Breast epithelium (tissue), 4 donors: Measurements from ENCODE around the gene CYP2A7. TPM values are rescaled to one million over a fixed set of nuclear protein-coding genes. Genes with fewer than 3 reads are reported as not detected.
"Not testable (repeated sequence)": the region's sequence is repeated elsewhere in the genome, so short reads cannot be mapped to it uniquely, and the experiment has no call there.

ENCODE experiments used
- DNase-seq, 2 donors: peaks; one replicate each; pipeline ENCODE4 v3.0.0-alpha.2; 2019; ENCODE audit warnings: low spot score in 2 of 2
- H3K27ac ChIP-seq, 2 donors: fragments of 200-600 bp; sonication (generic) in 1 of 2; one replicate each; pipeline ENCODE4 v1.5.1; 2016 to 2019; ENCODE audit warnings: mild to moderate bottlenecking in 1 of 2
- H3K27me3 ChIP-seq, 2 donors: fragments of 200-600 bp; sonication (generic) in 1 of 2; one replicate each; pipeline versions ENCODE4 v1.5.1 to v1.6.0; 2017 to 2019; ENCODE audit warnings: control low read depth in 1 of 2, mild to moderate bottlenecking in 1 of 2
- H3K36me3 ChIP-seq: fragments of 200-600 bp; one replicate; pipeline ENCODE4 v1.5.1; 2019
- H3K4me1 ChIP-seq, 2 donors: fragments of 200-600 bp; sonication (generic); one replicate each; pipeline ENCODE4 v1.5.1; 2016 to 2019; ENCODE audit warnings: control low read depth in 1 of 2
- H3K4me3 ChIP-seq, 3 donors: fragments of 200-600 bp; sonication (generic); 1 replicate in 2 of 3; 2 replicates in 1 of 3; pipeline ENCODE4 v1.5.1; 2016 to 2019; ENCODE audit warnings: mild to moderate bottlenecking in 3 of 3, moderate library complexity in 2 of 3
- H3K9me3 ChIP-seq, 2 donors: fragments of 200-600 bp; sonication (generic) in 1 of 2; one replicate each; pipeline ENCODE4 v1.5.1; 2016 to 2019; ENCODE audit warnings: control low read depth in 1 of 2
- CTCF ChIP-seq, 3 donors: fragments of 450-650 bp; IDR thresholded peaks; one replicate each; pipeline ENCODE4 v1.5.1; 2016 to 2017; ENCODE audit warnings: antibody characterized with exemption in 3 of 3, mild to moderate bottlenecking in 3 of 3, moderate library complexity in 3 of 3
- POLR2A ChIP-seq: fragments of 450-650 bp; IDR thresholded peaks from one replicate; pipeline ENCODE4 v1.6.1; 2016; ENCODE audit warnings: antibody characterized with exemption, mild to moderate bottlenecking, moderate library complexity
- POLR2AphosphoS5 ChIP-seq, 3 donors: sonication (generic); formaldehyde crosslinking; IDR thresholded peaks; one replicate each; pipeline ENCODE4 v1.6.1; 2017; ENCODE audit warnings: antibody characterized with exemption in 3 of 3
- intact Hi-C: fragments of 100-400 bp; cut with DNase I; formaldehyde crosslinking; loops from one replicate; pipeline ENCODE4 v1.15.1; 2023; ENCODE audit warnings: low total_unique reads
- total RNA-seq, 3 donors: library from RNA; depleted of rRNA; stranded (reverse); fragments of >200 nt; gene quantifications; one replicate each; pipeline ENCODE4 v1.1.0, GENCODE V29; 2016

Gene CYP2A7
- total RNA-seq, 3 donors from 2014 or later = not detected

- H3K27ac ChIP-seq = peak overlapping the region; percentile 22 to 44
Measured at GRCh38 chr19:40921005-40921897, 39.2 kb upstream of the CYP2A7 start.

GRCh38 chr19:40920300-40921004, 38.4 kb upstream of the CYP2A7 start:
- intact Hi-C loops = no loop called here
- DNase-seq = no peak
- TF ChIP-seq POLR2A (no peak), POLR2AphosphoS5 (IDR thresholded peaks at IDR 0.05) (no peak), CTCF (IDR thresholded peaks at IDR 0.05) (no peak)
- Histone ChIP-seq H3K4me1 (no peaks in the 10 kb centered on the region), H3K36me3 (no peaks in the 10 kb centered on the region), H3K9me3 (peaks cover 15 to 23% of the 10 kb centered on the region in 2 donors), H3K27ac (peak overlapping the region in 1 of 2 donors; percentile 44), H3K4me3 (no peak overlapping the region), H3K27me3 (no peaks in the 10 kb centered on the region)

More at GRCh38 chr19:40921005-40921897, 39.2 kb upstream of the CYP2A7 start:
- TF ChIP-seq POLR2AphosphoS5 (IDR thresholded peaks at IDR 0.05) = peak in 2 of 3 donors; percentile 16 to 22
- no peak for TF ChIP-seq CTCF (IDR thresholded peaks at IDR 0.05)
- no peaks in the 10 kb centered on the region for H3K36me3 ChIP-seq
- H3K4me3 ChIP-seq = no peak overlapping the region
- intact Hi-C loops = no loop called here
- peak; percentile 53 to 76 for DNase-seq
- no peaks in the 10 kb centered on the region for H3K4me1 ChIP-seq
- no peaks in the 10 kb centered on the region for H3K27me3 ChIP-seq
- peaks cover 15 to 23% of the 10 kb centered on the region in 2 donors for H3K9me3 ChIP-seq

- DNase-seq, intact Hi-C loops, H3K36me3 ChIP-seq, H3K27me3 ChIP-seq, H3K27ac ChIP-seq, H3K4me1 ChIP-seq, H3K4me3 ChIP-seq: not testable (repeated sequence)
- H3K9me3 ChIP-seq = peaks cover 15 to 23% of the 10 kb centered on the region in 2 donors
Measured at GRCh38 chr19:40919530-40920299, 37.7 kb upstream of the CYP2A7 start.

- H3K4me1 ChIP-seq, H3K4me3 ChIP-seq, intact Hi-C loops, H3K36me3 ChIP-seq, DNase-seq, H3K27me3 ChIP-seq, H3K27ac ChIP-seq: not testable (repeated sequence)
- H3K9me3 ChIP-seq = peaks cover 15 to 23% of the 10 kb centered on the region in 2 donors
Measured at GRCh38 chr19:40918303-40918702, 36.3 kb upstream of the CYP2A7 start.

- H3K27me3 ChIP-seq = no peaks in the 10 kb centered on the region
- no peak overlapping the region for H3K27ac ChIP-seq
- intact Hi-C loops = no loop called here
- H3K9me3 ChIP-seq = no peaks in the 10 kb centered on the region
- TF ChIP-seq POLR2AphosphoS5 (IDR thresholded peaks at IDR 0.05) (no peak), CTCF (IDR thresholded peaks at IDR 0.05) (peak in 1 of 3 donors; percentile 10), POLR2A (no peak)
- no peaks in the 10 kb centered on the region for H3K36me3 ChIP-seq
- H3K4me3 ChIP-seq = peak overlapping the region in 1 of 3 donors; percentile 41
- no peaks in the 10 kb centered on the region for H3K4me1 ChIP-seq
- no peak for DNase-seq
Measured at GRCh38 chr19:40908976-40909375, 26.9 kb upstream of the CYP2A7 start.
